Neural crest cell (in vitro differentiated cells): ENCODE results near the gene ARHGAP26. TPM values are rescaled to one million over a fixed set of nuclear protein-coding genes. Genes with fewer than 3 reads are reported as not detected.

Source experiments
- DNase-seq: peaks from one replicate; pipeline ENCODE4 v3.0.0; 2021; ENCODE audit warnings: low read depth, mixed read lengths, low spot score
- H3K27ac Mint-ChIP-seq: one replicate; pipeline ENCODE4 v1.8.0; 2021; ENCODE audit warnings: mild to moderate bottlenecking, mixed read lengths; ENCODE audit not compliant: unreplicated experiment
- H3K27me3 Mint-ChIP-seq: 2 replicates; pipeline ENCODE4 v1.8.0; 2021; ENCODE audit warnings: low read depth, mild to moderate bottlenecking, mixed read lengths
- H3K36me3 Mint-ChIP-seq: 2 replicates; pipeline ENCODE4 v1.8.0; 2021; ENCODE audit warnings: low read depth, mild to moderate bottlenecking, mixed read lengths
- H3K4me1 Mint-ChIP-seq: 2 replicates; pipeline ENCODE4 v1.8.0; 2021; ENCODE audit warnings: mixed read lengths
- H3K4me3 Mint-ChIP-seq: one replicate; pipeline ENCODE4 v1.8.0; 2021; ENCODE audit warnings: mild to moderate bottlenecking, mixed read lengths
- H3K9me3 Mint-ChIP-seq: 2 replicates; pipeline ENCODE4 v1.8.0; 2021; ENCODE audit warnings: mixed read lengths
- CTCF ChIP-seq: fragments of 200-600 bp; sonication (generic); conservative IDR thresholded peaks from 2 replicates; pipeline ENCODE4 v1.5.0; 2021; ENCODE audit warnings: antibody characterized with exemption, mild to moderate bottlenecking
- total RNA-seq: library from RNA; stranded (reverse); gene quantifications from 2 replicates; pipeline ENCODE4 v1.2.1, GENCODE V29; 2021

ARHGAP26 gene
- total RNA-seq, 1 donor from 2014 or later: 5.5 TPM

GRCh38 chr5:142829801-142830220 lies 59.6 kb downstream of the ARHGAP26 start:
- DNase-seq: no peak
- Mint-ChIP-seq H3K4me1 (peaks cover 15% of the 10 kb centered on the region), H3K27me3 (peaks cover 2% of the 10 kb centered on the region), H3K36me3 (no peaks in the 10 kb centered on the region), H3K4me3 (no peak overlapping the region), H3K27ac (no peak overlapping the region), H3K9me3 (no peaks in the 10 kb centered on the region)
- TF ChIP-seq CTCF: no peak

GRCh38 chr5:142830241-142831008 lies 60.2 kb downstream of the ARHGAP26 start:
- Mint-ChIP-seq H3K4me1 (peaks cover 15% of the 10 kb centered on the region), H3K36me3 (no peaks in the 10 kb centered on the region), H3K4me3 (no peak overlapping the region), H3K27me3 (peaks cover 2% of the 10 kb centered on the region), H3K27ac (no peak overlapping the region), H3K9me3 (no peaks in the 10 kb centered on the region)
- DNase-seq: no peak
- TF ChIP-seq CTCF: no peak

- Mint-ChIP-seq H3K27ac (no peak overlapping the region), H3K9me3 (no peaks in the 10 kb centered on the region), H3K36me3 (no peaks in the 10 kb centered on the region), H3K4me1 (peaks cover 15% of the 10 kb centered on the region), H3K4me3 (no peak overlapping the region), H3K27me3 (peaks cover 2% of the 10 kb centered on the region)
- DNase-seq: no peak
- TF ChIP-seq CTCF: no peak
Observed at GRCh38 chr5:142831009-142831383, 60.8 kb downstream of the ARHGAP26 start.

GRCh38 chr5:142832263-142832662 lies 62.1 kb downstream of the ARHGAP26 start:
- Mint-ChIP-seq H3K27me3 (peaks cover 2% of the 10 kb centered on the region), H3K4me1 (peaks cover 15% of the 10 kb centered on the region), H3K27ac (no peak overlapping the region), H3K9me3 (no peaks in the 10 kb centered on the region), H3K36me3 (no peaks in the 10 kb centered on the region), H3K4me3 (no peak overlapping the region)
- TF ChIP-seq CTCF: no peak
- no peak for DNase-seq

- H3K27me3 Mint-ChIP-seq: peaks cover 2% of the 10 kb centered on the region
- H3K27ac Mint-ChIP-seq: no peak overlapping the region
- no peak overlapping the region for H3K4me3 Mint-ChIP-seq
- no peaks in the 10 kb centered on the region for H3K9me3 Mint-ChIP-seq
- no peak for TF ChIP-seq CTCF
- H3K36me3 Mint-ChIP-seq: no peaks in the 10 kb centered on the region
- H3K4me1 Mint-ChIP-seq: peaks cover 15% of the 10 kb centered on the region
- DNase-seq: no peak
Observed at GRCh38 chr5:142833517-142834449, 63.6 kb downstream of the ARHGAP26 start.
